ENCODE measurements around the gene OR51B4.

DNA sequence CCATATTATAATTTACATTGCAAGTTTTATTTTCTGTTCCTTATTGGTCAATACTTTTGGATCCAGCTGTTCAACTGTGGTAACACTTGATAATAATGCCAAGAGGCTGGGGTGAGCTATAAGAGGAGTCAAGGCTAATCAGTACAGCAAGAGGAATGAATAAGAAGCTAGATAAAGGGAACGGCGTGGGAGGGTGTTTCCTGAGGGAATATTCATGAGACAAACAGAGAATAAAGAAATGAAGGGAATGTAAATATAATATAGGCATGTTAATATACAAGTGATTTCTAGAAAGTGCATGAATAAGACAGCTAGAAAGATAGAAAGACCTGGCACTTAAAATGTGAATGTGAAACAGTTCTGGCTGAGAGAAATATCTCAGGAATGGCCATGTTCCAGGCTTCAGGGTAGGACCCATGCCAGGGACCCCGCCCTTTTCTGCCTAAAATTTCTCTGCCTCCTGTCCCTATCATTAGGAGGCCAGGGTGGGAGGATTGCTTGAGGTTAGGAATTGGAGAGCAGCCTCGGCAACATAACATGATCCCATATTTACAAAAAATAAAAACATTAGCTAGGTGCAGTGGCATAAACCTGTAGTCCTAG lies 3.9 kb downstream of the OR51B4 start:
- TF ChIP-seq, protein P1, sequence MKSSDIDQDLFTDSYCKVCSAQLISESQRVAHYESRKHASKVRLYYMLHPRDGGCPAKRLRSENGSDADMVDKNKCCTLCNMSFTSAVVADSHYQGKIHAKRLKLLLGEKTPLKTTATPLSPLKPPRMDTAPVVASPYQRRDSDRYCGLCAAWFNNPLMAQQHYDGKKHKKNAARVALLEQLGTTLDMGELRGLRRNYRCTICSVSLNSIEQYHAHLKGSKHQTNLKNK (CRISPR knock-in tag; IDR thresholded peaks at IDR 0.05), result no peak
- TF ChIP-seq, protein P2, sequence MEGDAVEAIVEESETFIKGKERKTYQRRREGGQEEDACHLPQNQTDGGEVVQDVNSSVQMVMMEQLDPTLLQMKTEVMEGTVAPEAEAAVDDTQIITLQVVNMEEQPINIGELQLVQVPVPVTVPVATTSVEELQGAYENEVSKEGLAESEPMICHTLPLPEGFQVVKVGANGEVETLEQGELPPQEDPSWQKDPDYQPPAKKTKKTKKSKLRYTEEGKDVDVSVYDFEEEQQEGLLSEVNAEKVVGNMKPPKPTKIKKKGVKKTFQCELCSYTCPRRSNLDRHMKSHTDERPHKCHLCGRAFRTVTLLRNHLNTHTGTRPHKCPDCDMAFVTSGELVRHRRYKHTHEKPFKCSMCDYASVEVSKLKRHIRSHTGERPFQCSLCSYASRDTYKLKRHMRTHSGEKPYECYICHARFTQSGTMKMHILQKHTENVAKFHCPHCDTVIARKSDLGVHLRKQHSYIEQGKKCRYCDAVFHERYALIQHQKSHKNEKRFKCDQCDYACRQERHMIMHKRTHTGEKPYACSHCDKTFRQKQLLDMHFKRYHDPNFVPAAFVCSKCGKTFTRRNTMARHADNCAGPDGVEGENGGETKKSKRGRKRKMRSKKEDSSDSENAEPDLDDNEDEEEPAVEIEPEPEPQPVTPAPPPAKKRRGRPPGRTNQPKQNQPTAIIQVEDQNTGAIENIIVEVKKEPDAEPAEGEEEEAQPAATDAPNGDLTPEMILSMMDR (IDR thresholded peaks at IDR 0.05), result no peak
- TF ChIP-seq SP1 (CRISPR knock-in tag; conservative IDR thresholded peaks at IDR 0.05), result no peak
- TF ChIP-seq ZNF263 (CRISPR knock-in tag; IDR thresholded peaks at IDR 0.05; ENCODE audit: low read depth), result no peak

All from WTC11 (cell line).